GM18909 (cell line): Measurements from ENCODE around the gene ATP6V0A1.
A peak's percentile ranks its signal among the peaks of the same experiment; 100 is the strongest.
"Not testable (repeated sequence)": the region's sequence is repeated elsewhere in the genome, so short reads cannot be mapped to it uniquely, and the experiment has no call there.

ENCODE experiments used
- ATAC-seq: cut with Tn5 transposase; IDR thresholded peaks from one replicate; pipeline ENCODE4 v1.9.1; 2021; ENCODE audit warnings: mild to moderate bottlenecking; ENCODE audit not compliant: unreplicated experiment, poor library complexity

Gene ATP6V0A1

DNA sequence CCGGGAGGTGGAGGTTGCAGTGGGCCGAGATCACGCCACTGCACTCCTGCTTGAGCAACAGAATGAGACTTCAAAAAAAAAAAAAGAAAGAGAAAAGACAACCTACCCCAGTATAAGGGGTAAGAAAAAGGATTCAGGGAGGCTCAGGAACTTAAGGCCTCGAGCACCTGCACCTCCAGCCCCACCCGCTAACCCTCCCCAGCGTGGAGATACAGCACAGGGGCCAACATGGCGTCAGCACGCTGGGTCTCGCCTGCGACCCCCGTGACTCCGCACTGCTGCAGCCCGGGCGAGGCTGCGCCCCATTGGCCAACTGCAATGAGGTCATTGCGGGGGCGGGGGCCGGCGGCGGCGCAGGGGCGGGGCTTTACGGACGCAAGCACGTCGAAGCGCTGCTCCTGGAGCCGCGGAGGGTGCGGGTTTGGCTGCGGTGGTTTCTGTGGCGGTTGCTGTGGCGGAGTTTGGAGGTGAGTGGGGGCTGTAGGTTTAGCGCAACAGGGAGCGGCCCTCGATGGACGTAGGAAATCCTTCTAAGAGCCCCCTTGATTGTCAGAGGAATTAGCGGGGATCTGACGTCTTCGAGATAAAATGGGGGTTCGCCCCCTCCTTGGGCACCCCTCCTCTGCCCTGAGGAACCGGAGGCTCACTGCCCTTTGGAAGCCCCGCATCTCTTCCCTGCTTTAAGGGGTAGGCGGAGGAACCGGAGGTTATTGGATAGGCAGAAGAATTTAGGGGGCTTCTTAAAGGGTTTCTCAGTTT, at the start of gene ATP6V0A1:
Gene ATP6V0A1 (plus strand): TSS at position 382 of the 759 bp plus-strand sequence. CDS start 2,017 bp downstream, outside the sequence.
- peak; percentile 87 for ATAC-seq

DNA sequence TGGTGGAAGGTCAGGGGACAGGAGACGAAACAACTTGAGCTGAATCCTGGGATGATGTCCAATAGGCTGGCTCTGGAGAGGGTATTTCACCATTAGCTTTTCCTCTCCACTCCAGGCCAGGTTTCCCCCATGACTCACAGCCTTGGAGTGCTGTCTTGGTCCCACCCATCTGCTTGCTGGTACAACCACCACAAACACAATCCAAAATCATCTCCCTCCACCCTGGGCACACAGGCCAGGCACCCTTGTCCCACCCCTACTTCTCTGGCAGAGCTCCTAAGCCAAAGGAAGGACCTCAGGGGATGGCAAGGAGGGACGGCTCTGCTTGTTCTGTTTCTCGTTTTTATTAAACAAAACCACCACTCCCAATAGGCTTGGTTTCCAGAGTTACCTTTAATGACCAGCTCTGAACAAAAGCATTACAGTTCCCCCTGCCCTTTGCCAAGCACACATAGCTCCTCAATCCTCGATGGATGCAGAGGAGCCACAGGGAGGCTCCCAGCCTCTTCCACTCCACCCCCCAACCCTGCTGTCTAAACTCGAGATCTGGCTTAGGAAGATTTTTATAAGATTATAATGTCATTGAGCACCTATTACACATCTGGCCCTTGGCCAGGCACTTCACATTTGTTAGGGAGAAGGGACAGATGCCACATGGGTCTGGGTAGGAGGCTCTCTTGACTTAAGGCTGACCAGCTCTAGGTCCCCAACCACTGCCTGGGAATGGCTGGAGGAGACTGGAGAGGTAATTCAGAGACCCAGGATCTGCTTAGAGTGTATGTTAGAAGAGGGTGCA, 49.0 kb upstream of the ATP6V0A1 start:
- no peak for ATAC-seq

DNA sequence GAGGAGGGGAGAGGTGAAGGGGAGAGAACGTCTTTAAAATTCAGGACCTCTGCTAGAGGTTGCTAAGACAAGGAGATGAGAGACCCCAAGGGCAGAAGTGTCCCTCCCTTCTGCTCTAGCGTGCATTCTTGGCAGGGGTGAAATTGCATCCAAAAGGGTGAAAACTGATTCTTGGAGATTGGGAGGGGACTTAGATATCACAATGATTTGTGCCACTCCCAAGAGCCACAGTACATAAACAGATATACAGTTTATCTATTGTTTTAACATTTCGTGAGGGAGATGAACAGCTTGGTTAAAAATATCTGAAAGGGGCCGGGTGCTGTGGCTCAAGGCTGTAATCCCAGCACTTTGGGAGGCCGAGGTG, 48.4 kb upstream of the ATP6V0A1 start:
- ATAC-seq = no peak

DNA sequence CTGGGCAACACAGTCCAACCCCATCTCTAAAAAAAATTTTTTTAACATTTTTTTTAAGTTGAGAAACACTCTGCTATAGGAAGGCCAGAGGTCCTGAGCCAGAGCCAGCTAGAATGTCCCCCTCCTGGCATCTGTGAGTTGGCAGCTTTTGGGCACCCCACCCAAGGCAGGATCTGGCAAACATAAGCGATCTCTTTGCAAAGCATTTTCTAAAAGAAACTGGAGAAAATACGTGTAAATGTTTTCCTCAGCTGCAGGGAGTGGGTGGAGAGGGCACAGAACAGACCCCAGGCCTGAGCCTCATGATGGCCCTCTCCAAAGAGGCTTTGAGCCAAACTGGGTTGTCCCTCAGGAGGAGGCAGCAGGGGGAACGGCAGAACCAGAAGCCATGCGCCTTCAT, 47.3 kb upstream of the ATP6V0A1 start:
- no peak for ATAC-seq

DNA sequence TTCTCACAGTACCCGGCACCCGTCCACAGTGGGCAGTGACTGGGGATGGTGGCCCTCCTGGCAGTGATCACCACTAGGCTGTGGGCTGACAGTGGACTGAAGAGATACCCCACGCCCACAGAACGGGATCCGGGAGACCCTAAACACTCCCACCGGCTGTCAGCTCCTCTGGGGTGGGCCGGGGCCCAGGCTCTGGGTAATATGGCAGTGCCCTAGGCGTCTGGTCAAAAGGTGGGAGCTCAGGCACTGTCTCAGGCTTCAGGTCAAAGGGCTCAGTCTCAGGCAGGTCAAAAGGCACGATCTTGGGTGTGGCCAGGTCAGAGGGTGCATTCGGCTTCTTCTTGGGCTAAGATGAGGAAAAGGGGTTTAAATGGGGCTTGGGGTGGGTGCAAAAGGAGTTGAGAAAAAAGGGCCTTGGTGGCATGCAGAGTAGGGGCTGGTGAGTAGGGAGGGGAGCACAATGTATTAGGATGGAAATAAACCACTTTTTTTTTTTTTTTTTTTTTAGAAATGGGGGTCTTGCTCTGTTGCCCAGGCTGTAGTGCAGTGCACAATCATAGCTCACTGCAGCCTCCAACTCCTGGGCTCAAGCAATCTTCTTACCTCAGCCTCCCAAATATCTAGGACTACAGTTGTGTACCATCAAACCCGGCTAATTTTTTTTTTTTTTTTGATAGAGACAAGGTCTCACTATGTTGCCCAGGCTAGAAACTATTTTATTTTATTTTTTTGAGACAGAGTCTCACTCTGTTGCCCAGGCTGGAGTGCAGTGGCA, 46.6 kb upstream of the ATP6V0A1 start:
- ATAC-seq = no peak

DNA sequence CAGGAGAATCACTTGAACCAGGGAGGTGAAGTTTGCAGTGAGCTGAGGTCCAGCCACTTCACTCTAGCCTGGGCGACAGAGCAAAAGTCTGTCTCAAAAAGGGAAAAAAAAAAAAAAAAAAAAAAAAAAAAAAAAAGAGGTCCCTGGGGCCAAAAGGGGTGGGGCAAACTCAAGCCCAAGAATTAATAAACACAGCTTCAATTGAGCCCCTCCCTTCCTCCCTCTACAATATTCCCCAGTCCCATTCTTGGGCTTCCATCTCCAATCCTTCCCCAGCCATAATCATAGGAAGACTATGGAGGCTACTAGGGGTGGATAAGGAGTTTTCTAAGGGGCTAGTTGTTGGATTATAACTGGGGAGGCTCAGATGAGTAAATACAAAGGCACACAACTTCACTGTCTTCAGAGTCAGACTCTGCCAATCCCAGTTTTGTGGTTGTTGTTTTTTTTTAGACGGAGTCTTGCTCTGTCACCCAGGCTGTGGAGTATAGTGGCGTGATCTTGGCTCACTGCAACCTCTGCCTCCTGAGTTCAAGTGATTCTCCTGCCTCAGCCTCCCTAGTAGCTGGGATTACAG, 45.1 kb upstream of the ATP6V0A1 start:
- no peak for ATAC-seq

DNA sequence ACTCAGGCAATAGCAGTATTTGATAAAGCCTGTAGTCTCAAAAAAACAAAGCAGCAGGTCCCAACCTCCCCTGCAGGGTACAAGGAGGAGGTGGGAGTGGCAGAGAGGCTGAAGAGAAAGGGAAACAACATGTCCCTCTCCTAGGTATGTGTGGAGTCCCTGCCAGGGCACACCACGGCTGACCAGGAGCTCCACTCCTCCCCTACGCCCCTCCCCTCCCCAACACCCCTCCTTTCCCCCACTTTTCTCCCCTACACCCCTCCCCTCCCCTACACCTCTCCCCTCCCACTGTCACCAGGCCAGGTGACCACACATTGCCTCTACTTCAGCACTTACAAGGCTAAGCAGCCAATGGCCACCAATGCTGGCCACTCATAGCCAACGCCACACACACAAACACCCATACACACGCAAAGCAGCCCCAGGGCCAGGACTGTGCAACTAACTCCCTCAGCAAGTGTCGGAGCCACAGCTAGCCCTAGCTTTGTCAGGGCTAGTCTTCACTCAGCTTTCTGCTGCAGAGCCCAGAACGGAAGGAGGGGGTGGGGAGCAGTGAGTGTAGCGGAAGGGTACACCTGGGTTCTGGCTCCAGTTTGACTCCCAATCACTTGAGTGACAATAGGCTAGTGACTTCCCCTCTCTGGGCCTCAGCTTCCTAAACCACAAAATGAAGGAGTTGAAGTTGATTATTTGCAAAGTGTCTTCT, 43.8 kb upstream of the ATP6V0A1 start:
- ATAC-seq = peak; percentile 45

GRCh38 chr17:42417981-42418380, 40.7 kb upstream of the ATP6V0A1 start:
- ATAC-seq = not testable (repeated sequence)

DNA sequence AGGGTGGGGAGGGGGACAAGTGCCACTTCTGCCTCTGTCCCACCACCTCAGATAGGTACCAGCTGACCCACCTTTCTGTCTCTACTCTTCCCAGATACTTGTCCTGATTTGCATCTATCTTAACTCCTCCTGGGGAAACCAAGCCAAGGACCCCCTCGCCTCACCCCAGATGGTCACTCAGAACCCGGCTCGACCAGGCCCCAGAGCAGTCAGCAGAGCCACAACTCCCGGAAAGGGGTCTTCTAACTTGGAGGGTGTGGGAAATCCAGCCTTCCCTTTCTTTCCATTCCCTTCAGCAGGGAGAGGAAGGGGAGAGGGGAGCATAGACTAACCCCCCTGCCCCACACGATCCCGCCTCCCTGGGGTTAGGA, 37.6 kb upstream of the ATP6V0A1 start:
- no peak for ATAC-seq

GRCh38 chr17:42421507-42422338, 37.0 kb upstream of the ATP6V0A1 start:
- ATAC-seq = no peak

DNA sequence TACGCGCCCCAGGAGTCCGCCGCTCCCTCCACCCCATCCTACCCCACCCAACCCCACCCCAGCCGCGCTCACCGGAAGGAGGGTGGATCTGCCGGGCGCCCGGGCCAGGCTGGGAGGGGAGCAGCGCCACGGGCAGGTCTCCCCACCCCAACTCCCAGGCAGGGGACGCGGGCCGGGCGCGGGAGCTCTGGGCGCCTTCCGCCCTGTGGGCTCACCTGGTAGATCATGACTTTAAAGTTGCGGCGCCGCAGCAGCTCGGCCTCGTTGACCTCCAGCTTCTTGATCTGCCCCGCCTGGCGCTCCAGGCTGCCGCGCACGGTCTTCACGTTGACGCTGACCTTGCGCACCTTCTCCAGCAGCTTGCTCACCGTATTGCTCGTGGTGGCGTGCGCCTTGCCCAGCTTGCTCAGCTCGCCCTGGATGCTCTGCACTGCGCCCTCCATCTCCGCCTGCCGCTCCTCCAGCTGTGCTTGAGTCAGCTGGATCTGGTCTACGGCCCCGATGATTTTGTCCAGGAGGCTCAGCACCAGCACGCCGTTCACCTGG, 36.2 kb upstream of the ATP6V0A1 start:
- no peak for ATAC-seq

DNA sequence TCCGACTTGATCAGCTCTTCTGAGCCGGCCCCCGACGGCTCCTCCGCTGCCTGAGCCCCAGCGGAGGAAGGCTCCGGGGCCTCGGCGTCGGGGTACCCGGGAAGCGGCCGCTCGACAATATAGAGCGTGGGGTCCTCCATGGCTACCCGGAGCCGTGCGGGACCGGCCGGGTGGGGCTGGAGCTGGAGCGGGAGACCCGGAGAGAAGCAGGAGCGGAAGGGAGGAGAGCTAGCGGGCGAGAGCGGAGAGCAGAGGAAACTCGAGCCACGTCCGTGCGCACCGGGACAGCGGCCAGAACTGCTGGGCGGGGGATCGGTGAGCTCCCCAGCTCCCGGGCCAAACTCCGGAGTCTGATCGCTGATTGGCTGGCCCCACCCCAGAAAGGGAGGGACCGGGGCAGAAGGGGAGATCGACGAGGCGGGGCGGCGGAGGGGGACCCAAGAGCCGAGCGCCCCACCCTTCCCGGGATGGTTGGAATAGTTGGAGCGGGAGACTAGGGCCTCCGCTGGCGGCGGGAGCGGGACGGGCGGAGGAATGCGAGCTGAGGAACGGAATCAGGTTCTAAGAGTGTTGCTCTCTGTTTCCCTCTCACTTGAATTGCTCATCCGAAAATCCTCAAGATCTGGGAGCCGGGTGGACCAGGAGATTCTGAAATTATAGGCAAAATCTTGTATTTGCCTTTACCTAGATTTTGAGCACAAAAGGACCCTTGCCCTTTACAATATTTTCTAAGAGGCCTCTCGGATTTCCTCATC, 35.5 kb upstream of the ATP6V0A1 start, which contains the start of gene CAVIN1:
Gene CAVIN1 (minus strand): TSS at position 299 of the 755 bp plus-strand sequence. CDS start 159 bp downstream, at position 140.
- no peak for ATAC-seq

- ATAC-seq = no peak
These were observed 34.9 kb upstream of the ATP6V0A1 start for GRCh38 chr17:42423766-42424165.

GRCh38 chr17:42424991-42425610, 33.6 kb upstream of the ATP6V0A1 start:
- ATAC-seq = no peak

- no peak for ATAC-seq
These were observed 30.3 kb upstream of the ATP6V0A1 start for GRCh38 chr17:42428141-42428944.

- no peak for ATAC-seq
These were observed 28.8 kb upstream of the ATP6V0A1 start for GRCh38 chr17:42429726-42430447.
